ENCODE results near the gene AKT3.
A peak's percentile ranks its signal among the peaks of the same experiment; 100 is the strongest.
"Not testable (repeated sequence)": the region's sequence is repeated elsewhere in the genome, so short reads cannot be mapped to it uniquely, and the experiment has no call there.

AKT3 gene

DNA sequence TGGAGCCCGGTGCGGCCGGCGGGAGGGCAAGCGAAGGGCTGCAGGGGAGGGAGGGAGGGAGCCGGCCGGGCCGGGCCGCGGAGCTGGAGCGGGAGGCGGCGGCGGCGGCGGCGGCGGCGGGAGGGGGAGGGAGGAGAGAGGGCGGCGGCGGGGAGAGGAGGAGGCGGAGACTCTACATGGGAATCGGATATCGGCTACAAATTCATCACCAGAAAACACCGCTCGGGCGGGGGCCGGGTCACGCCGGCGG, at the start of gene AKT3:
AKT3 (minus strand) TSS at position 42 of the 250 bp plus-strand sequence. CDS start 7,073 bp downstream, outside the sequence.
- DNase-seq (ENCODE audit: low read depth in 1 of 2, low spot score in 1 of 2) = peak in 1 of 2 donors; percentile 72

GRCh38 chr1:243898278-243898677, 48.2 kb upstream of the AKT3 start:
- no peak for DNase-seq (ENCODE audit: low read depth in 1 of 2, low spot score in 1 of 2)

DNA sequence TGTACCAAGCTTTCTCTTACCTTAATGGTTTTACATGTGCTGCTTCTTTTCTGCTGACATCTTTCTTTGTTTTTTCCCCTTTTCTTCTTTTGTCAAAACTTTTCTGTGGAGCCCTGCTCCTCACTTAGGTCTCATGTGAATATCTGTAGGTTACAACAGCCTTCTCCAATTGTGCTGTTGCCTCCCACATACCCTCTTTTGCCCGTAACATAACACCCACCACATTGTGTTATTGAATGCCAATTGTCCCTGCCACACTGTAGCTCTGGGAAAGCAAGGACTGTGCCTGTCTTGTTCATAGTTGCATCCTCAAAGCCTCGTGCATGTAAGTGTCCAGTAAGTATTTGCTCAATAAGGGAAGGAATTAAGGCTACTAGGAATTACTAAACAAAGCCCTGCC, 46.3 kb upstream of the AKT3 start:
- DNase-seq (ENCODE audit: low read depth in 1 of 2, low spot score in 1 of 2) = no peak

DNA sequence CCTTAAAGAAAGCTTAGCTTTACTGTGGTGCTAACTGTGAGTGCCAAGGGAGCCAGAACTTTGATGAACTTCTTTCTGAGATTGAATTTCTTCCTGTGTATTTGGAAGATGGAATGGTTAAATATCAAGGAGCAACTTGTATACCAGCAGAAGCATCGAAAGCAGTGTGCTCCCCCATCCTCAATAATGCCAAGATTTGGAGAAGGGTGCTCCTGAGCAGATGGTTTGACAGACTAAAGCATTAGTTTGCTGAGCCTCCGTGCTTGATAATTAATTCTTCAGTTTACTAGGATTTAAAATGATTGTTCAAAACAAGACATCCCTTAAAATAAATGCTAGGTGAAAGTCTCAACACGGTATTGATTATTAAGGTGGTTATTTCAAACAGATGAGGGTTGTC, 42.4 kb upstream of the AKT3 start:
- DNase-seq (ENCODE audit: low read depth in 1 of 2, low spot score in 1 of 2) = no peak

- no peak for DNase-seq (ENCODE audit: low read depth in 1 of 2, low spot score in 1 of 2)
Observed at GRCh38 chr1:243890576-243890975, 40.5 kb upstream of the AKT3 start.

DNA sequence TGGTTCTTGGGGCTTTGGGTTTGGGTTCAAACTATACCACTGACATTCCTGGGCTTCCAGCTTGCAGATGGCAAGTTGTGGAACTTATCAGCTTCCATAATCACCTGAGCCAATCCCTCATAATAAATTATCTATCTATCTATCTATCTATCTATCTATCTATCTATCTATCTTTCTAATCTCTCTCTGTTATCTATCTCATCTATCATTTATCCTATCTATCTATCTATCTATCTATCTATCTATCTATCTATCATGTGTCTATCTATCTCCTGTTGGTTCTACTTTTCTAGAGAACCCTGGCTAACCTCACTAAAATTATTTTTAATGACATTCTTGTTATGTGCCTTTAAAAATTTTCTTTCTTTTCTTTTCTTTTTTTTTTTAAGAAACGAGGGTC, 35.8 kb upstream of the AKT3 start:
- no peak for DNase-seq (ENCODE audit: low read depth in 1 of 2, low spot score in 1 of 2)

GRCh38 chr1:243884603-243885002, 34.6 kb upstream of the AKT3 start:
- no peak for DNase-seq (ENCODE audit: low read depth in 1 of 2, low spot score in 1 of 2)

DNA sequence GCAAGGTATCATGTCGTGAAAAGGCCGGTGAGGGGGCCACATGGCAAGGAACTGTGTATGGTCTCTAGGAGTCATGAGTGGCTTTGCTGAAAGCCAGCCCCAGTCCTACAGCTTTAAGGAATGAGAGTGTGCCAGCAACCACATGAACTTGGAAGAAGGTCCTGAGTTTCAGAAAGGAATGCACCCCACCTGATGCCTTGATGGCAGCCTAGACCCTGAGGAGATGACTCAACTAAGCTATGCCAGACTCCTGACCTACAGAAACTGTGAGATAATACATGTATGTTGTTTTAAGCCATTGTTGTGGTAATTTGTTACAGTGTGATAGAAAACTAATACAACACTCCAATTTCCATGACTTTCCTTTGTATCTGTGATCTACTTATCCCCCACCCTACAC, 33.5 kb upstream of the AKT3 start:
- DNase-seq (ENCODE audit: low read depth in 1 of 2, low spot score in 1 of 2) = no peak

DNA sequence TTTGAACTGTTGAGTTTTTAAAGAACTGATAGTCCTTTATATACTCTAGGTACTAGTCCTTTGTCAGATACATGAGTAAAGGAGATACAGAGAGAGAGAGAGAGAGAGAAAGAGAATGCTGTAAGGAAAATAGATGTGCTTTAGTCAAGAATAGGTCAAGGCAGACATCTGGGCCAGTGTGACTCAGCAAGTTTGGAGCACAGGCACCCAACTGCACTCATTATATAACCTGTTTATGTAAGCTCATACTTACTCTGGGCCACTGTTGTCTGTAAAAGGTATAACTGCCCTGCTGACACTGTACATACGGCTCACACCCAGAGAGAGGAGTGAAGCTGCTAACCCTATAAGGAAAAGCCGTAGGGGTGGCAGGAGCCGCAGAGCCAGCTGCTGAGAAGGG, 32.2 kb upstream of the AKT3 start:
- no peak for DNase-seq (ENCODE audit: low read depth in 1 of 2, low spot score in 1 of 2)

DNA sequence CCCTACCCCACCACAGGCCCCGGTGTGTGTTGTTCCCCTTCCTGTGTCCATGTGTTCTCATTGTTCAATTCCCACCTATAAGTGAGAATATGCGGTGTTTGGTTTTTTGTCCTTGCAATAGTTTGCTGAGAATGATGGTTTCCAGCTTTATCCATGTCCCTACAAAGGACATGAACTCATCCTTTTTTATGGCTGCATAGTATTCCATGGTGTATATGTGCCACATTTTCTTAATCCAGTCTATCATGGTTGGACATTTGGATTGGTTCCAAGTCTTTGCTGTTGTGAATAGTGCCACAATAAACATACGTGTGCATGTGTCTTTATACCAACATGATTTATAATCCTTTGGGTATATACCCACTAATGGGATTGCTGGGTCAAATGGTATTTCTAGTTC, 27.0 kb upstream of the AKT3 start:
- not testable (repeated sequence) for DNase-seq (ENCODE audit: low read depth in 1 of 2, low spot score in 1 of 2)

DNA sequence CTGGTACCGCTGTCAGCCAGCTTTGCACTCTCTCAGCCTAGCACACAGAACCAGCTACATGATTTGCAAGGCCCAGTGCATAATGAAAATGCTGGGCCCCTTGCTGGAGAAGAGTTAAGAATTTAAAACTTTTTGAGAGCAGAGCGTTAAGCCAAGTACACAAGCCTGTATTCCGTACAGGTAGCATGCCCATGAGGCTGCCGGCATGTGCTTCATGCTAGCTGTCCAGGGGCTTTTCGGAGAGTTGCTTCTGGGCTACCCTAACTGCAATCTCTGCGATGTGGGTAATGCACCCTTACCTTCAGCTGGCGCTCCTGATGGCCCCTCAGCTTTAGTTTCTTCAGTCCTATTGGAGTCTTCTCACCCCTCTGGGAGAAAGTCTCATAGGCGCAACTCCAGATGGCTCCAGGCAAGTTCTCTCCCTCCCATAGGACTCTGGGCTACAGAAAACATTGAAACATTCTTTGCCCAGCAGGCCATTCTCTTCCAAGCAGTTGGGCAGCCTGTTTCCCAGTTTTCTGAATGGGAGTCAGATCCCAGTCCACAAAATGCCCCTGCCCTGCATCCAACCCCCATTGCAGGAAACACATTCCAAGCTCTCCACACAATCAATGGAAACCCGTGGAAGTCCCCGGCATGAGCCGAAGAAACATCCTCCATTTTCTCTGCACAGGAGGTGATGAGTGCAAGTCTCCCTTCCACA, 5.7 kb upstream of the AKT3 start:
- DNase-seq (ENCODE audit: low read depth in 1 of 2, low spot score in 1 of 2) = no peak

- no peak for DNase-seq (ENCODE audit: low read depth in 1 of 2, low spot score in 1 of 2)
Observed at GRCh38 chr1:243851765-243852164, 1.7 kb upstream of the AKT3 start.

DNA sequence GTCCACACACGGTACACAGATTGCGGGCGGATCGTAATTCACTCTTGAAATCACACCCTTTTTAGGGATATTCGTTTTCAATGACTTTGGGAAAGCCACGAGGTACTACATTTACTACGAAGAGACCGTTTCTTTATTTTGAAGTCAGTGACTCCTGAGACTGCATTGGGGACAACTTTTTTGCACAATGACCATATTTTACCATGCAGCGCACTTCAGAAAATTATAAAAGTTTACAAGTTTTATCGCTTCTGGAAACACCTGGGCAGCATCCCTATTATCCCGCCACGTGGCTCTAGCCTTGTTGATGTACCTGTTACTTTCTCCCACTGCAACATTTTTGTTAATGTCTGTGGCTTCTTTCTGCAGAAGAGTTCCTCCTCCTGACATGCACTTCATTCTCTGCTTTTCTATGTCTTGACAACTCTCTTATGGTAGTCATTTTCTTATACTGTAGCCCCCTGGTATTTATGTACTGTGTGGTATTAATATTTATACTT, 1.3 kb upstream of the AKT3 start:
- no peak for DNase-seq (ENCODE audit: low read depth in 1 of 2, low spot score in 1 of 2)

DNA sequence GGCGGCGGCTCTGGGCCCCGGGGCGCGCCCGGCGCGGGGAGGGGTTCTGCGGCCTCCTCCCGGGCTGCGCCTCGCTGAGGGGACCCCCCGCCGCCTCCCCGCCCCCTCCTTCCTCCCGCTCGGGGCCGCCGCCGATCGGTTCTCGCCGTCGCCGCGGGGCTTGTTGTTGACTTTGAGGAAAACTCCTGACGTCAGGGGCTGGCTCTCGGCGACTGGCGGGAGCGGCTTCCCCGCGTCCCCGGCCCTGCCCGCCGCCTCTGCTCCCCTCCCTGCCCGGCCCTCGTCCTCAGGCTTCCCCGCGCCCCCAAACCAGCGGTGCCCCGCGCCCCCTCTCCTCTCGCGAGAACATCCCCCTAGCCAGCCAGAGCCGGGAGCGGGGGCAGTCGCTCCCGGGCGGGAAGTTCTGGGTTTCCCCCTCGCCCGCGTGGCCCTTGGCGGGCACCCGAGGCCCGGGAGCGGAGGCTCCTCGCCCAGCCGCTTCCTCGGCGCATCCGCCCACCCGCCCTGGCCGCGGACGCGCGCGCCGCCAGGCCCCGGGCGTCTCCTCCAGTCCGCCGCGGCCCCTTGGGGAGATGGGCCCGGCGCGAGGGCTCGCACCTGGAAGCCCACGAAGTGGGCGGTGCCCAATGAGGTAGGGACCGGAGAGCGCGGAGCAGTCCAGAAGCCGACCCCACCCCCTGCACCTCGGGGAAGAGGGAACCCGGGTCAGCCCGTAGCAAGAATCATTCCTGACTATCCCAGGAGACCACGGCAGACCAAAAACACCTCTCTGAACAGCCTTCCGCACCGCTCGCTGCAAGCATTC, 611 bp upstream of the AKT3 start:
- DNase-seq (ENCODE audit: low read depth in 1 of 2, low spot score in 1 of 2) = peak; percentile 67

DNA sequence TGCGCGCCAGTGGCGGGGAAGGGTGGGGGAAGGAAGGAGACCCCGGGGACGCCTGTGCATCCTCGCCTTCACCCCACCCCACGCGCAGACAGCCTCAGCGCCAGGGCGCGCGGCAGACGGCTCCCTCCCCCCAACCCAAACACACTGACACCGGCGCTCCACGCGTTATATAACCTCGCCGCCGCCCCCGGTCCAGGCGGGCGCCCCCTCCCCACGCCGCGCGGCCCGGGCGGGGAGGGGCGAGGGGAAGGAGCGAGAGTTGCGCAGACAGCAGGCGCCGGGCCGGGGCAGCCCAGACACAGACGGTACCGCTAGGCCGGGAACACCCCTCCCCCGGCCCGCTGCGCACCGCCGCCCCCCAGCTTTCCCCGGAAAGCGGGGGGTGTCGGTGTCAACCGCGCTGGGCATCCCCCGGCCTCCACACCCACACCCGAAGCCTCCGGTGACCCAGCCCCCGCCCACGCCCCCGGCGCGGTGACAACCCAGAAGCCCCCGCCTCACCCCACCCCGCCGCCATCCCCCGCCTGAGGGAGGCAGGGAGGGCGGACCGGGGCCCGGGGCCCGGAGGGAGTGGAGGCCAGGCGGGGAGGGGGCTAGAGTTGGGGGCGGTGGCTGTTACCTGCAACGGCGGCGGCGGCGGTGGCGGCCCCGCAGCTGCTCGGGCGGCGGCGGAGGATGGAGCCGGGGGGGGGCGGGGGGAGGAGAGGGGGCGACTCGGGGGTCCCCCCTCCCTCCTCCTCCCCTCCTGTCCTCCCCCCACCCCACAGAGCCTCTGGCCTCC, 432 bp downstream of the AKT3 start:
- DNase-seq (ENCODE audit: low read depth in 1 of 2, low spot score in 1 of 2) = peak; percentile 43

DNA sequence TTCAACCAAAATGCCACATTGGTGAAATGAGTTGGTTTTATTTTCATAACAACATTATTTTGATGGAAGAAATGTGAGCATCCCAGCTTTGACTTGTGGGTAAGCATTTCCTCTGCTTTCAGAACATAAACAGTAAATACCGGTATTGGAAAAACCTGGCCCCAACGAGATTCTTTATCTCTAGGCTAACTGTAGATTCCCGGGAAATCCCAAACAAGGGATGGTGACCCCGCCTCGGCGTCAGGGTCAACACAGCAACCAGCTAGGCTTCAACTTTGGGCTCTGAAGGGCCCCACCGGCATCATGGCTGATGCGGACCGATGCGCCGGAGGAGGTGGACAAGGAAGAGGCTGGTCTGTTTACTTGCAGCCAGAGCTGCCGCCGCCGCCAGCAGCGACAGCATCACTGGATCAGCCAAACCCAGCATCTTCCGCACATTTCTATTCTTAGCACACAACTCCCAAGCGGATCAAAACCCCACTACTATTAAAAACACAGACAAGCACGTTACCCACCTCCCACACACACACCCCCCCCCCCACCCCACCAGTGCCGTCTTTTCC, 1.1 kb downstream of the AKT3 start:
- DNase-seq (ENCODE audit: low read depth in 1 of 2, low spot score in 1 of 2) = peak; percentile 13 to 30

DNA sequence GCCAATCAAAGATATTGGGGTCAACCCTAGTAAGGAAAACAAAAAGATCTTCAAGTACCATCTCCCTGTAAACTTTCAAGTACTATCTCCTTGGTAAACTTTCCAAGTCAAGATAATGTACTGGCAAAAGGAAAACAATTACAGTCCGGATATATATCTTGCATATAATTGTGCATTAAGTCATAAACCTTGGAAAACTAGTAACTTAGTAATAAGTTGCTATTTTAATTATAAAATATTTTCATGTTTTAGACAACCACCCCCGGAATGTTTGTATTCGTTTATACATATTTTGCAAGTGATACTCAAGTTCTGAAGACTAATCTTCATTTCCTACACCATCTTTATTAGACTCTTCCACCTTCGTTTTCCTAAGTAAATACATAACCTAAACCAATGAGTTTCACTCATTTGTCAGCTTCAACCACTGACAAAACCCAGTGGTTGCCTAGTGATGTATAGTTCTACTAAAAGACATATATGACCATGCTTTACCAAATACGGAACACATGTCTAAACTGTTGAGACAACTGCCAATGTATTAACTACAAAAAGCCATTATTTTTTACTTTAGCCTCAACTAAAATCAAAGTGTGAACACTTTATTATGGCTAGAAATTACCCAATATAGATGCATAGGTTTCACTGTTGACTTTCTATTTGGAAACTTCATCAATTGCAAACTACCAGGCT, 1.7 kb downstream of the AKT3 start:
- DNase-seq (ENCODE audit: low read depth in 1 of 2, low spot score in 1 of 2) = no peak

DNA sequence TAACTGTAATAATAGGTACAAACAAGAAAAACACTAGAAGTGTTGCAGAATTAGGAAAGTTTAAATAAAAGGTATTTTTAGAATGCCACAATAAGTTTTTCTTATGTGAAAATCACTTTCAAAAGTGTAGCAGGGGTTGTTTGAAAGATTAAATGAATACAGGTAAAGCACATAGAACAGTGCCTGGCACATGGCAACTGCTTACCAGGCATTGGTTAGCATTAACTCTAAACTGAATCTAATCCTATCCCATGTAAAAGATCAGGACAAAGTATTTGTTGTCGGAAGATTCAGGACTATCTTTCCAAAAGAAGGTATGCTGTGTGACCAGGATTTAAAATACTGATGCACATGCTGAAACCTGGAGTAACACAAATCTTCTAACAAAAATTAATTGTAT, 3.3 kb downstream of the AKT3 start:
- no peak for DNase-seq (ENCODE audit: low read depth in 1 of 2, low spot score in 1 of 2)

GRCh38 chr1:243845888-243846287, 4.2 kb downstream of the AKT3 start:
- no peak for DNase-seq (ENCODE audit: low read depth in 1 of 2, low spot score in 1 of 2)

DNA sequence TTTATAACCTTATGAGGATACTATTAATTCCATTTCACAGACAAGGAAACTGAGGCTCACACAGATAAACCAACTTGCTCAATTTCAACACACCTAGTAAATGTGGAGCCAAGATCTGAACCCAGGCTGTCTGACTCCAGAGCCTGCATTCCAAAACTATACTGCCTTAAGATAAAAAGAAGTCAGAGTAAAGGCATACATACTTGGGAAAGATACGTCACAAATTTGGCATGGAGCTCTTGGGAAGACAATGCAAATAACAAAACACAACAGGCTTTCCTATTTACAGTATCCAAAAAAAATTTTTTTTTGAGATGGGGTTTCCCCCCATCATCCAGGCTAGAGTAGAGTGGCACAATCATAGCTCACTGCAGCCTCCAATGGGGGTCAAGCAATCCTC, 5.9 kb downstream of the AKT3 start:
- DNase-seq (ENCODE audit: low read depth in 1 of 2, low spot score in 1 of 2) = no peak

- peak in 1 of 2 donors; percentile 7 for DNase-seq (ENCODE audit: low read depth in 1 of 2, low spot score in 1 of 2)
Observed at GRCh38 chr1:243842978-243843511, 7.0 kb downstream of the AKT3 start.
